Measurements from ENCODE around the gene FOXO6. TPM values are rescaled to one million over a fixed set of nuclear protein-coding genes. Genes with fewer than 3 reads are reported as not detected.

Gene FOXO6
- total RNA-seq, 4 donors from 2014 or later = 3.9 to 20.1 (median 7.6) TPM; not detected in 1

DNA sequence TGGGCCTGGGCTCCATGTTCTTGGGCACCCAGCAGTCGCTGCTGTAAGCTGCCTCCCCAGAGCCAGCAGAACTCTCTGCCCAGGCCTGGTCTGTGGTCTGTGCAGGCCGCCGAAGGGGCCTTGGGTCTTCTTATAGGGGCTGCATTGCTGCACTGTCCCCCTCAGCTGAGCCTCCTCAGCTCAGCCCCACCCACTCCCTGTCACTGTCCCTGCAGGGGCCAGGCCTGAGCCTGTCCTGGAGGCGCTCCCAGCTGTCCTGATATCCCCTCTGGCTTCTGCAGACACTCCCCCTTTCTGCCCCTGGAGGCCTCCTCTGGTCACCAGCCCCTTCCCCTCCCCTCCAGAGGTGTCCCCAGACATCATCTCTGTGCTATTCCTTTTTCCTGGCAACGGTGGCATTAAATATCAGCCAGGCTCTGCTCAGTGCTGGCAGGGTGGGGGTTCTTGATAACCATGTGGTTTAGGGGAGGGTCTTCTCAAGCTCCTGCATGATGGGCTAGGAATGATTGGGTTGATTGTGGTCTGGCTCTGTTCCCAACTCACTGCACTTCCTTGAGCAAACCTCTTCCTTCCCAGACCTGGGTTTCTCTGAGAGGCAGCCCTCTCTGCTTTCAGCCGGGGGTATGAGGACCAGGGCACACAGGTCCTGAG, 3.7 kb upstream of the FOXO6 start:
- Histone ChIP-seq H3K9me3 (no peaks in the 10 kb centered on the region), H3K27ac (no peak overlapping the region), H3K4me1 (no peaks in the 10 kb centered on the region), H3K27me3 (no peaks in the 10 kb centered on the region), H3K4me3 (no peak overlapping the region), H3K36me3 (no peaks in the 10 kb centered on the region)
- intact Hi-C loops (cut with DNase I; ENCODE audit: low total_unique reads) = no loop called here
- no peak for TF ChIP-seq CTCF (IDR thresholded peaks at IDR 0.05)
- DNase-seq = peak; percentile 11 to 13

DNA sequence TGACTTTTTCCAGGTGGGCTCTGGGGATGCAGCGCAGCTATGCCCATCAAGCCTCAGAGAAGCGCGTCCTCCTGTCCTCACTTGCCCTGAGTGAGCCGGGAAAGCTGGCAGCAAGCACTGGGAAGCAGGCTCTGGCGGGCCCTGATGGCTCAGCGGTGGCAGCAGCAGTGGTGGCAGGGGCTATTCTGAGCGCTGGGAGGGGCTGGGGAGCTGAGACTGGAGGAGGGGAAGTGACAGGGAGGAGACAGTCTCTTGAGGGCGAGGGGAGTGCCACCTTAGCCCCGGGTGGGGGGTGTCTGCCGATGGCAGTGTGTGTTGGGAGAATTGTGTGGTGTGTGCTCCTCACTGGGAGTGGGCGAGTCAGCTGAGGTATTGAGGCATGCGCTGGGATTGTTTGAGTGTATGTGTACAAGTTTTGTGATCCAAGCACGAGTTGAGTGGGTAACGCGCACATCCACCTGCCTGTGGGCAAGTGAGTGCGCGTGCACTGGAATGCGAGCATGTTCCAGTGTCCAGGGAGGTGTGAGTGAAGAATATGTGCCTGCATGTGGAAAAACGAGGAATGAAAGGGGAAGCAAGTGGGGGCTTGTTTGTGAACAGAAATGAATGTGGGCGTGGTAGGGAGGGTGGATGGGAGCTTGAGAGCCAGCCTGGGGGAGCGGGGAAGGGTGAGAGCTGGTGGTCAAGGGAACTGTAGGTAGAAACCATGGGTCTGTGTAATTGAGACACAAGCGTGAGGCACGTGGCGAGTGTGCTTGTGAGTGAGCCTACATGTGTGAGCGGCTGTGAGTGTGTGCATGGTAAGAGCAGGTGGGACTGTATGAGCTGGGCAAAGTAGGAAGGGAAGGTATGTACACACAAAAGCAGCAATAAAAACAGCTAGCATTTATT, 2.9 kb upstream of the FOXO6 start:
- Histone ChIP-seq H3K4me3 (no peak overlapping the region), H3K27me3 (no peaks in the 10 kb centered on the region), H3K27ac (no peak overlapping the region), H3K9me3 (no peaks in the 10 kb centered on the region), H3K36me3 (no peaks in the 10 kb centered on the region), H3K4me1 (no peaks in the 10 kb centered on the region)
- no peak for TF ChIP-seq CTCF (IDR thresholded peaks at IDR 0.05)
- no peak for TF ChIP-seq POLR2A (IDR thresholded peaks at IDR 0.05)
- intact Hi-C loops (cut with DNase I; ENCODE audit: low total_unique reads) = no loop called here
- DNase-seq = peak; percentile 13

DNA sequence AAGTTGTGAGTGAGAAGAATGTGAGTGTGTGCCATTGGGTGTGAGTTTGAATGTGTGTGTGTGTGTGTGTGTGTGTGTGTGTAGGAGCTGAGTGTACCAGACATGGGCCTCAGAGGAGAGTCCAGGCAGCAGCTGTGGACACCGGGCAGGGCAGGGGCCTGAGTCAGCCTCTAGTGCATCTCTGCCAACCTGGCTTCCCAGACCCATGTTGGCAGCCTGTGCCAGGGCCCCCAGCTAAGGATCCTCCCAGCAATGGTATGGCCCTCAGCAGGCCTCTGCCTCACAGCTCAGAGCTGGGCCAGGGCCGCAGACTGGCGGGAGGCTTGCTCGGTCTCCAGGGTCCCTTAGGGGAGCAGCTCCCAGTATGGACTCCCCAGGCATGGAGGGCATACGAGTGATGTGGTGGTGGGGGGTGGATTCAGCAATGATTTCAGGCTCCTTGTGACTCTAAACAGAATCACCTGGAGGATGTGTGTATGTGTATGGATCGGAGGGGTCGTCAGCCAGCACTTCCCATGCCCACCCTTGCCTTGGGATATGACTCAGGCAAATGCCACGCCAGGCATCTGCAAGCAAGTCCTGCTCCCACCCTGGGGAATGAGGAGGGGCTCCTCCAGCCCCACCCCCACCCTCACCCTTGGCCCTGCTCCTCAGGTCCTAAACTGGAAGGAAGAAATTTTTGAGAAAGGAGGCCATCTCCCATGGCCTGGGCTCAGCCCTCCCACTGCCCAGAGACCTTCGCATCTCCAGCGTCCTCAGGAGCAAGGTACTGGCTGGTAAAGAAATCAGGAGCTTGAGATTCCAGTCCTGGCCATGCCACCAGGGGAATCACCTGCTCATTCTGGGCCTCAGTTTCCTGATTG, 1.8 kb upstream of the FOXO6 start:
- Histone ChIP-seq H3K27ac (no peak overlapping the region), H3K4me1 (no peaks in the 10 kb centered on the region), H3K9me3 (no peaks in the 10 kb centered on the region), H3K4me3 (no peak overlapping the region), H3K27me3 (no peaks in the 10 kb centered on the region), H3K36me3 (no peaks in the 10 kb centered on the region)
- peak; percentile 21 to 29 for DNase-seq
- intact Hi-C loops (cut with DNase I; ENCODE audit: low total_unique reads) = no loop called here
- no peak for TF ChIP-seq CTCF (IDR thresholded peaks at IDR 0.05)
- TF ChIP-seq POLR2A (IDR thresholded peaks at IDR 0.05) = no peak

DNA sequence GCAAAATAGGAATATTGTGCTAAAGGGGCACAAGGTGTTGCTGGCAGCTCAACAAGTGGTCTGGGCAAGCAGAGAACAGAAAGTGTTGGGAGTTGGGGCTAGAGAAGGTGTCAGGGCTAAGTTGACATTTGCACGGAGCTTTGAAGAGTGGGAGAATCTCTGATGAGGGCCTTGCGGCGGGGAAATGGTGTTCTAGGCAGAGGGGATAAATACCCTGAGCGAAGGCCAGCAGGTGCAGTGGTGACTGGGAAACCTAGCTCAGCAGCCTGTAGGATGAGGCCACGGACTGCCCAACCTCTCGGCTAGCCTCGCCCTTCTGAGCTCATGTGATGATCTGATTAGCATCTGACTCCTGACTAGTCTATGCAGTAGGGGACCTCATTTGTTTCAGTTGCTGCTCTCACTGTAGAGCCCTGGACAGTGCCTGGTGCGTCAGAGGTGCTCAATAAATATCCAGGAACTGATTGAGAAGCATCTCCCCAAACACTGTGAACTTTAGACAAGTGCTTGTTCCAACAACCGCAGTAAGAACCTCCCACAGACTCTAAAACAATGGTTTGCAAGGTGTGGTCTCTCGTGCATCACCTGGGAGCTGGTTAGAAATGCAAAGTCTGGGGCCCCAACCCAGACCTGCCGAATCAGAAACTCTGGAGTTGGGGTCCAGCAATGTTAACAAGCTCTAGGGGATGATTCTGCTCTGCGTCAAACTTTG, 1.0 kb upstream of the FOXO6 start:
- Histone ChIP-seq H3K9me3 (no peaks in the 10 kb centered on the region), H3K27me3 (no peaks in the 10 kb centered on the region), H3K27ac (peak overlapping the region in 1 of 2 donors; percentile 59), H3K4me3 (peak overlapping the region in 1 of 2 donors; percentile 72), H3K4me1 (no peaks in the 10 kb centered on the region), H3K36me3 (no peaks in the 10 kb centered on the region)
- peak; percentile 18 for DNase-seq
- intact Hi-C loops (cut with DNase I; ENCODE audit: low total_unique reads) = no loop called here
- TF ChIP-seq POLR2A (IDR thresholded peaks at IDR 0.05) (no peak), CTCF (IDR thresholded peaks at IDR 0.05) (no peak)
